Central memory CD8-positive, alpha-beta T cell (primary cell): Measurements from ENCODE around the gene TNFRSF11A.

ENCODE experiments used
- ATAC-seq: fragments of 150-1000 bp; cut with Tn5 transposase; replicated peaks from 2 replicates; pipeline ENCODE4 v1.10.0; 2022; ENCODE audit warnings: mild to moderate bottlenecking, moderate FRiP score, moderate number of reproducible peaks; ENCODE audit not compliant: poor library complexity, severe bottlenecking; ENCODE audit errors: extremely low read depth
- DNase-seq, 2 donors: peaks; one replicate each; pipeline ENCODE4 v3.0.0; 2021; ENCODE audit warnings: low spot score in 2 of 2
- H3K27ac Mint-ChIP-seq: one replicate; pipeline ENCODE4 v1.8.0; 2022; ENCODE audit warnings: low read depth, mild to moderate bottlenecking, moderate library complexity, mixed read lengths
- H3K27me3 Mint-ChIP-seq: one replicate; pipeline ENCODE4 v1.8.0; 2022; ENCODE audit warnings: mixed read lengths
- H3K36me3 Mint-ChIP-seq: one replicate; pipeline ENCODE4 v1.8.0; 2022; ENCODE audit warnings: mild to moderate bottlenecking, moderate library complexity, mixed read lengths; ENCODE audit not compliant: insufficient read depth
- H3K4me1 Mint-ChIP-seq: one replicate; pipeline ENCODE4 v1.8.0; 2022; ENCODE audit warnings: mixed read lengths
- H3K4me3 Mint-ChIP-seq: one replicate; pipeline ENCODE4 v1.8.0; 2022; ENCODE audit warnings: mild to moderate bottlenecking, moderate library complexity, mixed read lengths
- H3K9me3 Mint-ChIP-seq: one replicate; pipeline ENCODE4 v1.8.0; 2022; ENCODE audit warnings: mixed read lengths

The TNFRSF11A gene

GRCh38 chr18:62360805-62361204 lies 35.7 kb downstream of the TNFRSF11A start:
- ATAC-seq: no peak
- H3K9me3 Mint-ChIP-seq: no peaks in the 10 kb centered on the region
- H3K36me3 Mint-ChIP-seq: no peaks in the 10 kb centered on the region
- H3K4me3 Mint-ChIP-seq: no peak overlapping the region
- H3K27ac Mint-ChIP-seq: no peak overlapping the region
- H3K4me1 Mint-ChIP-seq: no peaks in the 10 kb centered on the region
- H3K27me3 Mint-ChIP-seq: peaks cover 30% of the 10 kb centered on the region
- no peak for DNase-seq

GRCh38 chr18:62361288-62361687 lies 36.2 kb downstream of the TNFRSF11A start:
- no peaks in the 10 kb centered on the region for H3K4me1 Mint-ChIP-seq
- peaks cover 30% of the 10 kb centered on the region for H3K27me3 Mint-ChIP-seq
- H3K27ac Mint-ChIP-seq: no peak overlapping the region
- H3K36me3 Mint-ChIP-seq: no peaks in the 10 kb centered on the region
- no peak overlapping the region for H3K4me3 Mint-ChIP-seq
- no peaks in the 10 kb centered on the region for H3K9me3 Mint-ChIP-seq
- no peak for DNase-seq
- ATAC-seq: no peak

GRCh38 chr18:62364558-62364957 lies 39.4 kb downstream of the TNFRSF11A start:
- no peak for DNase-seq
- H3K9me3 Mint-ChIP-seq: no peaks in the 10 kb centered on the region
- no peak overlapping the region for H3K4me3 Mint-ChIP-seq
- H3K36me3 Mint-ChIP-seq: no peaks in the 10 kb centered on the region
- H3K27ac Mint-ChIP-seq: no peak overlapping the region
- no peaks in the 10 kb centered on the region for H3K4me1 Mint-ChIP-seq
- peaks cover 39% of the 10 kb centered on the region for H3K27me3 Mint-ChIP-seq
- ATAC-seq: no peak

DNA sequence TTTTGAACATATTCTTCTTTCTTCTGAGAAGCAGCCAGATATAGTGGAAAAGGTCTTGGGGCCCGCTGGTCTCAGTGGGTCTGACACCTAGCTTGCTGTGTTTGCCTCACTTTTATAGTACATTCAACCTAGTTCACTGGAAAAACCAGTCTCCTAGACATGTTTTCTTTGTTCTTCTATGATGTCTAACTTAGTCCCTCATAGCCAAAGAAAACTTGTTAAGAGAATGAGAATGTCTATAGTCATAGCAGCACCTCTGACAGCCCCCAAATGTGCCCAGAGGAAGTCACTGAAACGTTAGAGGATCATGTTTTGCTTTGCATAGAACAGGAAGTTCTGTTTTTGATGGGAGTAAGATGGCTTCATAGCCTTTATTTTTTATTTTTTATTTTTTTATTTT lies 40.3 kb downstream of the TNFRSF11A start:
- H3K4me1 Mint-ChIP-seq: no peaks in the 10 kb centered on the region
- H3K4me3 Mint-ChIP-seq: no peak overlapping the region
- ATAC-seq (no peak), DNase-seq (no peak)
- no peaks in the 10 kb centered on the region for H3K9me3 Mint-ChIP-seq
- H3K36me3 Mint-ChIP-seq: no peaks in the 10 kb centered on the region
- H3K27me3 Mint-ChIP-seq: peaks cover 35% of the 10 kb centered on the region
- H3K27ac Mint-ChIP-seq: no peak overlapping the region

GRCh38 chr18:62366992-62367391 lies 41.9 kb downstream of the TNFRSF11A start:
- Mint-ChIP-seq H3K36me3 (no peaks in the 10 kb centered on the region), H3K27ac (no peak overlapping the region), H3K9me3 (no peaks in the 10 kb centered on the region), H3K4me1 (no peaks in the 10 kb centered on the region), H3K27me3 (peaks cover 20% of the 10 kb centered on the region), H3K4me3 (no peak overlapping the region)
- DNase-seq (no peak), ATAC-seq (no peak)

DNA sequence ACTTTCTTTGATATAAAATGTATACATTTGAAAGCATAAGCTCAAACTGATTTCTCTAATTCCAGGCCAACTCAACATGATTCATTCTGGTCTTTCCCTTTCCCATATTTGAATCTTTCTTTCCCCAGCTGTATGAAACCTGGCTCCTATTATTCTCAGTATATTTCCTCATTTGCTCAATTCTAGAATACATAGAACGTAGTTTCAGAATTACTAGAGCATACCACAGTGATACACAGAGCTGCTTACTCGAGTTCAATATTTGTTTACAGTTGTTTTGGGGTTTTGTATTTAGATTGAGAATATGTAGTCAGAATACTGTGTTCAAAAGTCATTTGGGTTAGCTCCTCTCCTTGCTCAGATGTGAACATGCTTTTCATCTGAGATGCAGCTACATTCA lies 43.0 kb downstream of the TNFRSF11A start:
- Mint-ChIP-seq H3K36me3 (no peaks in the 10 kb centered on the region), H3K4me3 (no peak overlapping the region), H3K4me1 (no peaks in the 10 kb centered on the region), H3K27me3 (peaks cover 19% of the 10 kb centered on the region), H3K9me3 (no peaks in the 10 kb centered on the region), H3K27ac (no peak overlapping the region)
- DNase-seq (no peak), ATAC-seq (no peak)

- H3K36me3 Mint-ChIP-seq: no peaks in the 10 kb centered on the region
- no peaks in the 10 kb centered on the region for H3K4me1 Mint-ChIP-seq
- no peaks in the 10 kb centered on the region for H3K9me3 Mint-ChIP-seq
- no peak overlapping the region for H3K27ac Mint-ChIP-seq
- no peak overlapping the region for H3K4me3 Mint-ChIP-seq
- DNase-seq (no peak), ATAC-seq (no peak)
- peaks cover 21% of the 10 kb centered on the region for H3K27me3 Mint-ChIP-seq
These were observed 44.1 kb downstream of the TNFRSF11A start for GRCh38 chr18:62369129-62369644.

- H3K27ac Mint-ChIP-seq: no peak overlapping the region
- no peak overlapping the region for H3K4me3 Mint-ChIP-seq
- DNase-seq: no peak
- H3K36me3 Mint-ChIP-seq: no peaks in the 10 kb centered on the region
- ATAC-seq: no peak
- H3K4me1 Mint-ChIP-seq: no peaks in the 10 kb centered on the region
- H3K9me3 Mint-ChIP-seq: no peaks in the 10 kb centered on the region
- H3K27me3 Mint-ChIP-seq: peaks cover 18% of the 10 kb centered on the region
These were observed 45.3 kb downstream of the TNFRSF11A start for GRCh38 chr18:62370366-62370765.

DNA sequence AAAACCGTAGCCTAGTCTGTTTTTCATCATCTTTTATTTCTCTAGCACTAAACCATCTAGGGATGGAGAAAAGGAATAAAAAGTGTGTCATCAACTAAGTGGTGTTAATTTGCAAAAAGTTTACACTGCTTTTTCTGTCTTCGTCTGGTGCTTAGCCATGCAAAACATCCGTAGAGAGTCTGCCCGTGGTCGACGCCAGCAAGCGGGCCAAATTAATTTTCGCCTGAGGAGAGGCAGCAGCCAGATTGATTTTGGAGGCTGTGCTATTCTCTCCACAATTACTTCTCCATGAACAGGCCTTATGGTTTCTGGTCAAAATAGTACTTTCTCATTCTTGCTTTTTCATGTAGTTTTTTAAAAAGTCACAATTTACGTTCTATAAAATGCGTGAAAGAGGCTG lies 46.3 kb downstream of the TNFRSF11A start:
- Mint-ChIP-seq H3K36me3 (no peaks in the 10 kb centered on the region), H3K4me3 (no peak overlapping the region), H3K9me3 (no peaks in the 10 kb centered on the region), H3K27me3 (peaks cover 18% of the 10 kb centered on the region), H3K4me1 (no peaks in the 10 kb centered on the region), H3K27ac (no peak overlapping the region)
- no peak for ATAC-seq
- no peak for DNase-seq

GRCh38 chr18:62372156-62372555 lies 47.0 kb downstream of the TNFRSF11A start:
- H3K9me3 Mint-ChIP-seq: no peaks in the 10 kb centered on the region
- no peaks in the 10 kb centered on the region for H3K4me1 Mint-ChIP-seq
- H3K36me3 Mint-ChIP-seq: peaks cover 2% of the 10 kb centered on the region
- no peak for DNase-seq
- peaks cover 18% of the 10 kb centered on the region for H3K27me3 Mint-ChIP-seq
- no peak overlapping the region for H3K4me3 Mint-ChIP-seq
- no peak overlapping the region for H3K27ac Mint-ChIP-seq
- no peak for ATAC-seq

GRCh38 chr18:62372882-62373281 lies 47.8 kb downstream of the TNFRSF11A start:
- H3K27me3 Mint-ChIP-seq: peaks cover 16% of the 10 kb centered on the region
- H3K4me3 Mint-ChIP-seq: no peak overlapping the region
- H3K4me1 Mint-ChIP-seq: no peaks in the 10 kb centered on the region
- no peak overlapping the region for H3K27ac Mint-ChIP-seq
- ATAC-seq: no peak
- peaks cover 2% of the 10 kb centered on the region for H3K36me3 Mint-ChIP-seq
- H3K9me3 Mint-ChIP-seq: no peaks in the 10 kb centered on the region
- no peak for DNase-seq

- H3K36me3 Mint-ChIP-seq: peaks cover 2% of the 10 kb centered on the region
- no peak overlapping the region for H3K27ac Mint-ChIP-seq
- peaks cover 8% of the 10 kb centered on the region for H3K27me3 Mint-ChIP-seq
- DNase-seq (no peak), ATAC-seq (no peak)
- H3K9me3 Mint-ChIP-seq: no peaks in the 10 kb centered on the region
- H3K4me1 Mint-ChIP-seq: no peaks in the 10 kb centered on the region
- H3K4me3 Mint-ChIP-seq: no peak overlapping the region
These were observed 49.4 kb downstream of the TNFRSF11A start for GRCh38 chr18:62374410-62374965.

DNA sequence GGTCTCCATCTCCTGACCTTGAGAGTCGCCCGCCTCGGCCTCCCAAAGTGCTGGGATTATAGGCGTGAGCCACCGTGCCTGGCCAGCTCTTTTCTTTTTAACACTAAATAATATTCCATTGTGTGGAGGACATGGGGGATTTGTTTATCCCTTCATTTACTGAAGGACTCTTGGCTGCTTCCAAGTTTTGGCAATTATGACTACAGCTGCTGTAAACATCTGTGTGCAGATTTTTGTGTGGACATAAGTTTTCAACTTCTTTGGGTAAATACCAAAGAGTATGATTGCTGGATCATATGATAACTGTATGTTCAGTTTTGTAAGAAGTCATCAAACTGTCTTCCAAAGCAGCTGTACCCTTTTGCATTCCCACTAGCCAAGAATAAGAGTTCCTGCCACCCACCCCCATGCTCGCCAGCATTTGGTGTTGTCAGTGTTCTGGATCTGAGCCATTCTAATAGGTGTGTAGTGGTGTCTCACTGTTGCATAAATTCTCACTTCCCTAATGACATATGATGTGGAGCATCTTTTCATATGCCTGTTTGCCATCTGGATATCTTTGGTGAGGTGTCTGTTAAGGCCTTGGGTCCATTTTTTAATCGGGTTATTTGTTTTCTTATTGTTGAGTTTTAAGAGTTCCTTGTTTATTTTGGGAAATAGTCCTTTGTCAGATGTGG lies 52.2 kb downstream of the TNFRSF11A start:
- no peak for ATAC-seq
- Mint-ChIP-seq H3K9me3 (no peaks in the 10 kb centered on the region), H3K27me3 (peaks cover 11% of the 10 kb centered on the region), H3K27ac (no peak overlapping the region), H3K4me1 (no peaks in the 10 kb centered on the region), H3K36me3 (peaks cover 4% of the 10 kb centered on the region), H3K4me3 (no peak overlapping the region)
- DNase-seq: no peak
